Measurements from ENCODE around the gene CORO7.

Gene CORO7

GRCh38 chr16:4391631-4392381, 24.6 kb downstream of the CORO7 start:
- Histone ChIP-seq H3K9ac (ENCODE audit: insufficient read length) (peak overlapping the region; percentile 67), H3K4me3 (peak overlapping the region; percentile 68), H3K9me3 (ENCODE audit: low read depth, low read length) (no peaks in the 10 kb centered on the region), H3K27ac (peak overlapping the region; percentile 95), H3K36me3 (ENCODE audit: insufficient read depth, low read length) (no peaks in the 10 kb centered on the region)
- TF ChIP-seq FOXP2 (optimal IDR thresholded peaks at IDR 0.05; ENCODE audit: control extremely low read depth, extremely low read length, insufficient read depth) (no peak), POLR2AphosphoS5 (IDR thresholded peaks at IDR 0.05; ENCODE audit: borderline replicate concordance, low read depth, low read length) (no peak; the same call in 1 of the 2 replicates), EZH2 (IDR thresholded peaks at IDR 0.05) (no peak)
- no peak for DNase-seq (ENCODE audit: low read depth, low spot score)

- Histone ChIP-seq H3K9me3 (ENCODE audit: low read depth, low read length) (no peaks in the 10 kb centered on the region), H3K9ac (ENCODE audit: insufficient read length) (no peak overlapping the region), H3K27ac (peak overlapping the region; percentile 59), H3K36me3 (ENCODE audit: insufficient read depth, low read length) (no peaks in the 10 kb centered on the region), H3K4me3 (no peak overlapping the region)
- TF ChIP-seq EZH2 (IDR thresholded peaks at IDR 0.05) (no peak), POLR2AphosphoS5 (IDR thresholded peaks at IDR 0.05; ENCODE audit: borderline replicate concordance, low read depth, low read length) (no peak)
- DNase-seq (ENCODE audit: low read depth, low spot score), result no peak
Measured at GRCh38 chr16:4390266-4391260, 25.8 kb downstream of the CORO7 start.

- Histone ChIP-seq H3K9ac (ENCODE audit: insufficient read length) (peak overlapping the region; percentile 41), H3K36me3 (ENCODE audit: insufficient read depth, low read length) (no peaks in the 10 kb centered on the region), H3K27ac (peak overlapping the region; percentile 59), H3K4me3 (no peak overlapping the region), H3K9me3 (ENCODE audit: low read depth, low read length) (no peaks in the 10 kb centered on the region)
- no peak for TF ChIP-seq FOXP2 (optimal IDR thresholded peaks at IDR 0.05; ENCODE audit: control extremely low read depth, extremely low read length, insufficient read depth)
- no peak for TF ChIP-seq EZH2 (IDR thresholded peaks at IDR 0.05)
- no peak for TF ChIP-seq POLR2AphosphoS5 (IDR thresholded peaks at IDR 0.05; ENCODE audit: borderline replicate concordance, low read depth, low read length)
- DNase-seq (ENCODE audit: low read depth, low spot score), result no peak
Measured at GRCh38 chr16:4389051-4389955, 27.1 kb downstream of the CORO7 start.

- DNase-seq (ENCODE audit: low read depth, low spot score), result no peak
- no peak overlapping the region for H3K4me3 ChIP-seq
- H3K27ac ChIP-seq, result peak overlapping the region; percentile 59
- TF ChIP-seq POLR2AphosphoS5 (IDR thresholded peaks at IDR 0.05; ENCODE audit: borderline replicate concordance, low read depth, low read length) (no peak), EZH2 (IDR thresholded peaks at IDR 0.05) (no peak), FOXP2 (optimal IDR thresholded peaks at IDR 0.05; ENCODE audit: control extremely low read depth, extremely low read length, insufficient read depth) (no peak)
- peak overlapping the region; percentile 41 for H3K9ac ChIP-seq (ENCODE audit: insufficient read length)
- H3K9me3 ChIP-seq (ENCODE audit: low read depth, low read length), result no peaks in the 10 kb centered on the region
- H3K36me3 ChIP-seq (ENCODE audit: insufficient read depth, low read length), result no peaks in the 10 kb centered on the region
Measured at GRCh38 chr16:4388271-4389021, 27.9 kb downstream of the CORO7 start.

- TF ChIP-seq EZH2 (IDR thresholded peaks at IDR 0.05) (no peak), POLR2AphosphoS5 (IDR thresholded peaks at IDR 0.05; ENCODE audit: borderline replicate concordance, low read depth, low read length) (no peak), FOXP2 (optimal IDR thresholded peaks at IDR 0.05; ENCODE audit: control extremely low read depth, extremely low read length, insufficient read depth) (no peak)
Measured at GRCh38 chr16:4387781-4388180, 28.6 kb downstream of the CORO7 start.

GRCh38 chr16:4386951-4387565, 29.3 kb downstream of the CORO7 start:
- Histone ChIP-seq H3K9me3 (ENCODE audit: low read depth, low read length) (no peaks in the 10 kb centered on the region), H3K36me3 (ENCODE audit: insufficient read depth, low read length) (no peaks in the 10 kb centered on the region; the same call in 1 of the 2 replicates), H3K9ac (ENCODE audit: insufficient read length) (peak overlapping the region; percentile 11), H3K4me3 (no peak overlapping the region), H3K27ac (peak overlapping the region; percentile 59; the same call in 1 of the 2 replicates)
- DNase-seq (ENCODE audit: low read depth, low spot score), result no peak
- TF ChIP-seq EZH2 (IDR thresholded peaks at IDR 0.05), result no peak
- TF ChIP-seq POLR2AphosphoS5 (IDR thresholded peaks at IDR 0.05; ENCODE audit: borderline replicate concordance, low read depth, low read length), result no peak
- TF ChIP-seq FOXP2 (optimal IDR thresholded peaks at IDR 0.05; ENCODE audit: control extremely low read depth, extremely low read length, insufficient read depth), result no peak

More at GRCh38 chr16:4387781-4388180, 28.6 kb downstream of the CORO7 start:
- Histone ChIP-seq H3K9ac (ENCODE audit: insufficient read length) (no peak overlapping the region), H3K4me3 (no peak overlapping the region), H3K27ac (no peak overlapping the region), H3K36me3 (ENCODE audit: insufficient read depth, low read length) (no peaks in the 10 kb centered on the region), H3K9me3 (ENCODE audit: low read depth, low read length) (no peaks in the 10 kb centered on the region)
- no peak for DNase-seq (ENCODE audit: low read depth, low spot score)

- TF ChIP-seq FOXP2 (optimal IDR thresholded peaks at IDR 0.05; ENCODE audit: control extremely low read depth, extremely low read length, insufficient read depth), result no peak
- no peak for TF ChIP-seq POLR2AphosphoS5 (IDR thresholded peaks at IDR 0.05; ENCODE audit: borderline replicate concordance, low read depth, low read length)
- TF ChIP-seq EZH2 (IDR thresholded peaks at IDR 0.05), result no peak
- peak overlapping the region; percentile 73; the same call in 1 of the 2 replicates for H3K27ac ChIP-seq
- H3K36me3 ChIP-seq (ENCODE audit: insufficient read depth, low read length), result no peaks in the 10 kb centered on the region; the same call in 1 of the 2 replicates
Measured at GRCh38 chr16:4386451-4386805, 30.0 kb downstream of the CORO7 start.

More at GRCh38 chr16:4386451-4386805, 30.0 kb downstream of the CORO7 start:
- Histone ChIP-seq H3K9me3 (ENCODE audit: low read depth, low read length) (no peaks in the 10 kb centered on the region), H3K4me3 (no peak overlapping the region), H3K9ac (ENCODE audit: insufficient read length) (no peak overlapping the region)
- no peak for DNase-seq (ENCODE audit: low read depth, low spot score)

Data from SK-N-MC (cell line).